ENCODE measurements around the gene CDK3.

Gene CDK3

DNA sequence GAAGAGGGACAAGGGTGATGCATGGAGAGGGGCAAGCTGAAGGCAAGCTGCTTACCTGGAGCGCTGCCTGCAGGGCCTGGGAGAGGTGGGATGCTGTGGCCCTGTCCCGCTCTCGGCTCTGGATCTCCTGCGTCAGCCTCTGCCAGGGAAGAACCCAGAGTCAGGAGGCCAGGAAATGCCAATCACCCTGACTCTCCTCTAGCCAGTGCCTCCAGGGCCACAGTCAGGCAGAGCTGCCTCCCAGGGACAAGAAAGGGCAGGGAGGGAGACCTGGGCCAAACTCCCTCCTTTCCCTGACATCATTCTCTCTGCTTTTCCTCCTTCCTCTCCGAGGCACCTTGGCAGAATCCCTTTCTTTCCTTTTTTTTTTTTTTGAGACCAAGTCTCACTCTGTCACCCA, 11.3 kb downstream of the CDK3 start:
- in situ Hi-C loops (cut with MboI; ENCODE audit: low sequenced_read_pairs) = loop anchor here (10.0 to 25.0 kb wide), 2 partner anchors 250 to 283 kb away; partner anchors contain the start of gene GALK1

DNA sequence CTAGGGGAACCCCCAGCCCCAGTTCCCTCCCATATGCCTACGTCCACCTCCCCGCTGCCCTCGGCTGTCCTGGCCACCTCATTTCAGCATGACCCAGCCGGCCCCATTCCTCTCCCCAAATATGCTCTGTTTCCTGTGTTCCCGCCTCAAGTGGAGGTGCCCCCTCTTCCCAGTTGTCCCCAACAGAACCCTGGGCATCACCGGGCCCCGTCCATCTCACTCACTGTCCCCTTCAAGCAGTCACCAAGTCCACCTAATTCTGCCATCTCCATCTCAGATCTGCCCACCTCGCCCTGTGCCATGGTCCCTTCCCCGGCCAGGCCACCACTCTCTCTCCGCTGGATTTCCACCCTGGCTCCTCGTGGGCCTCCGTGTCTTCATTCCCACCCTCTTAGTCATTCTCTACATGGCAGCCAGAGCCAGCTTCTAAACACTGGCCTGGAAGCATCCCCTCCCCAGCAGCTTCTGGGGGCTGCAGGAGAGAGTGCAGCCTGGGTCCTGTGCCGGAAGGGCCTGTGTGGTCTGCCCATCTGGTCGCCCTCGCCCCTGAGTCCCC, 12.8 kb downstream of the CDK3 start:
- in situ Hi-C loops (cut with MboI; ENCODE audit: low sequenced_read_pairs) = loop anchor here (10.0 to 25.0 kb wide), 2 partner anchors 251 to 281 kb away; partner anchors contain the start of gene GALK1

DNA sequence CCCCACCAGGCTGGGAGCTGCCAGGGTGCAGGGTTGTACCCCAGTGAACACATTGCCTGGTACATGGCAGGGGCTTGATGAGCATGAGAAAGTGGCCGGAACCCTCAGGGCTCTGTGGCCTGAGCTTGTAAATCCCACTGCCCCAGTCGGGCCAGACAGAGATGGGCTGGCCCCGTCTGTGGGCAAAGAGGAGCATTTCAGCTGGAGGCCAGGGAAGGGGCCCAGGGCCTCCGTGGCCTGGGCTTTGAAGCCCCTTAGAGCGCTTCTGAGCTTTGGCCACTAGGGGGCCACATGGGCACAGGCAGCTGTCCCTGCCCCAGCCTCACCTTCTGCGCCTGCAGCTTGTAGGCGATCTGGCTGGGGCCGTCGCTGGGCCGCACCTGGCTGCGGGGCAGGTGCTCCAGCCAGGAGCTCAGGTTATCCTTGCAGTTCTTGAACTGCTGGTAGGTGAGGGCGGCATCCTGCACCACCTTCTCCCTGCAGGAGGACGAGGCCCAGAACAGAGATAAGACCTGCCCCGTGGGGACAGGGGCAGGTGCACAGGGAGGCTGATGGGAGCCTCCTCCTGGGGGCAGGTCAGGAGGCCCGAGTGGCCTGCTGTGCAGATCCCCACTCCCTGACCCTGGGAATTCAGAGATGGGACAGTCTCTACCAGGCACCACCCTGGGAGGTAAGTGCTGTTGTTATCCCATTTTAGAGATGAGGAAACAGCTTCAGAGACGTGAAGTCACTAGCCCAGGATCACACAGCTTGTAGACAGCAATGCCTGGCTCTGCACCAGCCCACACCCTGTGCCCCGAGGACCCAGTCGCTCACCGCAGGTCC, 13.7 kb downstream of the CDK3 start:
- in situ Hi-C loops (cut with MboI; ENCODE audit: low sequenced_read_pairs) = loop anchor here (10.0 to 25.0 kb wide), 2 partner anchors 252 to 280 kb away; partner anchors contain the start of gene GALK1

DNA sequence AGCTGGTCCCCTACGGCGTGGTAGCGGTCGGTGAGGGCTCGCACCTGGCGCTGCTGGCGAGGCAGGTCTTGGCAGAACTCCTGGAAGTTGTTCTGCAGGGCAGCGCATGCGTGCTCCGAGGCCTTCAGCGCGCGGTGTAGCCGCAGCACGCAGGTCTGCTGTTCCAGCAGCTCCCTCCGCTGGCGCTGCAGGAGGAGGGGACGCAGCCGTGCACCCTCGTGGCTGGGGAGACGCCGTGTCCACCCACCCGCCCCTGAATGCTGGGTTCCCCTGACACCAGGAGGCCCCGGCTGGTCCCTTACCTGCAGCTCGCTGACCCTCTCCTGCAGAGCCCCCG, 14.2 kb downstream of the CDK3 start:
- in situ Hi-C loops (cut with MboI; ENCODE audit: low sequenced_read_pairs) = loop anchor here (10.0 to 25.0 kb wide), 2 partner anchors 253 to 280 kb away; partner anchors contain the start of gene GALK1

DNA sequence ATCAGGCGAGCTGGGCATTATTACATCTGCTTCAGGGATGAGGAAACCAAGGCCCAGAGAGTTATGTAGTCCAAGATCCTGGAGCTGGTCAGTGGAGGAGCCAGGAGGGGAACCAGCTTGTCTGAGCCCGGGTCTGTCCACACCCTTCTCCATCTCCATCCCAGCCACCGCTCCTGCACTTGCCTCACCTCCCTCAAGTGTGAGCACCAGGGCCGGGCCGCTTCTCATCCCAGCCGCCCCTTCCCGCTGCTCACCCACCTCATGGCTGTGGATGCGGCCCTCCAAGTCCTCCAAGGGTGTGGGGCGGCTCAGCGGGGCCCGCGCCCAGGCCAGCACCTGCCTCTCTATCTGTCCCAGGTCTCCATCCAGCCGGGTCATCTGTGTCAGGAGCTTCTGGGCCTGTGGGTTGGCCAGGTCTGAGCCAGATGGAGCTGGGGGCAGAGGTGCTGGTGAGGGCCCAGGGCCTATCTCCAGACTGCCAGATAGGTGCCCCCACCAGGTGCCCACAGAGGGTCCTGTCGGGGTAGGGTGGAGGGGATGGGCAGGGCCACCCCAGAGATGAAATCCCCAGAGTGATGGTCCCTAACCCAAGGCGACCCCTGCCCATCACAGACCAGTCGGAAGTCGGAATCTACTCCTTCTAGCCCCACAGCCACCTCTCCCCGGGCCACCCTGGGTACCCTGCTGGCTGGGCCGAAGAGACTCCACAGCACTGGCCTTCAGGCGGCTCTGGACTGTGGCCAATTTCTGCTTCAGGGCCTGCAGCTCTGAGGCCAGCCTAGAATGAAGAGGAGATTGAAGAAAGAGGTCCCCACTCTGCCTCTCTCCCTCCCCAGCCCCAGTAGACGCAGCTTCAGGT, 17.1 kb downstream of the CDK3 start:
- in situ Hi-C loops (cut with MboI; ENCODE audit: low sequenced_read_pairs) = loop anchor here (10.0 to 25.0 kb wide), 2 partner anchors 255 to 277 kb away; partner anchors contain the start of gene GALK1

DNA sequence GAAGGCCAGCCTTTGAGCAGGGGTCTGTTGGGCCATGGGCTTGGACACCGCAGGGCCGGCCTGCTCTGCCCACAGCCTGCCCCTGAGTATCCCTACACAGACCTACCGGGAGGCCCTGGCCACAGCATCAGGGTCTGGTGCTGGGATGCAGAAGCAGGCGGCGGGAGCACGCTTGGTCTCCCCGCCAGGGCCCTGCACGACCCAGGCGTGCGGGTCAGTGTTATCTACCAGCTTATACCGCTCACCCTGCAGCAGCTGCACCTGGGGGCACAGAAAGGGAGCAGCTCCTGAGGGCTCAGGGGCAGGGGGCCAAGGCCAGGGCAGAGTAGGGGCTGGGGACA, 17.7 kb downstream of the CDK3 start:
- in situ Hi-C loops (cut with MboI; ENCODE audit: low sequenced_read_pairs) = loop anchor here (10.0 to 25.0 kb wide), 2 partner anchors 256 to 276 kb away; partner anchors contain the start of gene GALK1

DNA sequence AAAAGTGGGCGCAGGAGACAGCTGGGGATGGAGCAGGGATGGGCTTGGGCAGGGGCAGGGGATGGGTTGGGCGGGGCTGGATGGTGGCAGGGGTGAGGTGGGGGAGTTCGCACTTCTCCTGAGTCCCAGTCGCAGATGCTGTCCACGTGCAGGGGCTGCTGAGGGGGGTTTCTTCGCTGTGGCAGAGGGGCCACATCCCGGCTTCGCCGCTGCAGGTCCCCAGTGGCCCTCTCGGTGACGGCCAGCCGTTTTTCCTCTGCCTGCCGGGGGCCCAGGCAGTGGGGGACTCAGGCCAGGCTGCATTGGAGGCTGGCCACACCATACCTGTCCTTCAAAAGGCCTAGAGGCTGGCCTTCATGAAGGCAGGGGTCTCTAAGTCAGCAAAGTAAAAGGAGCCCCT, 18.1 kb downstream of the CDK3 start:
- in situ Hi-C loops (cut with MboI; ENCODE audit: low sequenced_read_pairs) = loop anchor here (10.0 to 25.0 kb wide), 2 partner anchors 256 to 276 kb away; partner anchors contain the start of gene GALK1

DNA sequence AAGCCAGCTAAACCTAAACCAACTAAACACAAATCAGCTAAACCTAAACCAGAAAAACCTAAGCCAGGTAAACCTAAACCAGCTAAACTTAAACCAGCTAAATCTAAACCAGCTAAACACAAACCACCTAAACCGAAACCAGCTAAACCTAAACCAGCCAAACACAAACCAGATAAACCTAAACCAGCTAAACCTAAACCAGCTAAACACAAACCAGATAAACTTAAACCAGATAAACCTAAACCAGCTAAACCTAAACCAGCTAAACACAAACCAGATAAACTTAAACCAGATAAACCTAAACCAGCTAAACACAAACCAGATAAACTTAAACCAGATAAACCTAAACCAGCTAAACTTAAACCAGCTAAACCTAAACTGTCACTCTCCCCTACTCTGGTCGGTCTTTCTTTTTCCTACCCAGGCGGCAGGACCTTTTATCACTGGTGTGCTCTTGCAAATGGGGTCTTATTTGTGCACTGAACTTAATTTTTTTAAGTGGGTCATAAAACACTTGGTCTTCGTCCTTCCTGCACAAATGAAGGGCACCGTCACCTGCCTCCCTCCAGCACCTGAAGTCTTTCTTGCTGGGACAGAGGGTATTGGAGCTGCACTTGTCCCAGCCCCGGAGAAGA, 19.3 kb downstream of the CDK3 start:
- in situ Hi-C loops (cut with MboI; ENCODE audit: low sequenced_read_pairs) = loop anchor here (10.0 to 25.0 kb wide), 2 partner anchors 258 to 275 kb away; partner anchors contain the start of gene GALK1

DNA sequence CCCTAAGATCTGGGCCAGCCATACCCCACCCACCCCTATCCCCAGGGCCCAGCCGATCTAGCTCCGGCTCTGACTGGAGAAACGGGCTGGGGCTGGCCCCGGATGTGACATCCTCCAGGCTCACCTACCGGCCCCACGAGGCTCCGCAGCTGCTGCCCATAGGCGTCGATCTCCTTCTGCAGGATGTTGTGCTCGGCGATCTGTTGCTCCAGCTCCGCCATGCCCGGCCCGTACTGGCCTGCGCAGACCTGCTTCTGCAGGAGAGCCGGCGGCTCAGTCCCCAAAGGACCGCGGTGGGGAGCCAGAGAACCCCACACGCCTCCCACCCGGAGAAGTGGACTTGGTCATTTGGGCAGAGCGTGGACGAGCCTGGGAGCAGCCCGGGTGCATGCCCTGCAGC, 21.6 kb downstream of the CDK3 start:
- in situ Hi-C loops (cut with MboI; ENCODE audit: low sequenced_read_pairs) = loop anchor here (25.0 kb wide), 1 partner anchor 260 kb away; the partner anchor contains the start of gene GALK1

DNA sequence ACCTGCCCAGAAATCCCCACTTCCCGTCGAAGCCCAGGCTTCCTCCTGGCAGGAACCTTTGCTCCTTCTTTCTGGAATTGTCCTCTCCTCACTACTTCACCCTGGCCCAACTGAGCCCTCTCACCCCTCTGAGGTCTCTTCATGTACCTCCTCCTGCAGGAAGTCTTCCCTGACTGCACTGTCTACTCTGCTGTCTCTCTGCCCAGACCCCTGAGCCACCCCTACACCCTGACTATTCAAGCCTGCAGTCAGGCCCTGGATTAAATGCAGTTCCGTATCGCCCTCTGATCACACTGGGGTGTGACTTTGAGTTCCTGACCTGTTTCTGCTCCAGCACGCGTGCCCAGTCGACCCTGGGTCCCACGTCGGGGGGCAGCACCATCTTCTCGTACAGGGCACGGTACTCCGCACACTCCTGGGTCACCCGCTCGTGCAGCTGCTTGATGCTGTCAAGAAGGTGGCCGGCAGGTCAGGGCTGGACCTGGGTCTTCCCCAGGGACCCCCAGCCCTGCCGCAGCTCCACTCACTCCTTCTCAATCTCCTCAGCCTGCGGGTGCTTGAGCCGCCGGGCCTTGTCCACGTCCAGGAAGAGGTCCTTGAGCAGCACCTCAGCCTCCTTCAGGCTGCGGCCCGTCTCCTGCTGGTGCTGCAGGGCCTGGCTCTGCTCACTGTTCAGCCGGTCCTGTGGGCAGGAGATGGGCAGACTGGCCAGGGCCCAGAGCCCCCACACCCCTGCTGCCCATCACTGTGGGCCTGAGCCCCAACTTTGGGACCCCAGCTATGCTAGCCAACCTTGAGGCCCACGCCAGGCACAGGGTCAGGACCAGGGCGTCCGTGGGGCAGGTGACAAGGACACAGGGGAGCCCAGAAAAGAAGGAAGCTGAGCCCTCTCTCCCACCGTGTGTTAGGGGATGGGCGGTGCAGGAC, 22.6 kb downstream of the CDK3 start:
- in situ Hi-C loops (cut with MboI; ENCODE audit: low sequenced_read_pairs) = loop anchor here (25.0 kb wide), 1 partner anchor 261 kb away; the partner anchor contains the start of gene GALK1

DNA sequence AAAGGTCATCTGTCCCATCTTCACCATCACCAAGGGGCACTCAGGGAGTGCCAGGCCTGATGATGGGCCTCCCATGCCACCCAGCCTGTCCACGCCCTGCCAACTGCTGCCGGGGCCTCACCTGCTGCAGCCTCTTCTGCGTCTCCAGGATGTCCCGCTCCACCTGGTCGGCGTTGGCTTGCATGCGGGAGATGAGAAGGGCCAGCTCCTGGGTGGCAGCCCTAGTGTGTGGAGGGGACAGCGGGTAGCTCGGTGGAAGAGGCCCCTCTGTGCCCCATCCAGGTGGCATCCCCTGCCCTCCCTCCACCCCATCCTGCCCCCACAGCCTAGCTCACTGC, 23.2 kb downstream of the CDK3 start:
- in situ Hi-C loops (cut with MboI; ENCODE audit: low sequenced_read_pairs) = loop anchor here (25.0 kb wide), 1 partner anchor 262 kb away; the partner anchor contains the start of gene GALK1

DNA sequence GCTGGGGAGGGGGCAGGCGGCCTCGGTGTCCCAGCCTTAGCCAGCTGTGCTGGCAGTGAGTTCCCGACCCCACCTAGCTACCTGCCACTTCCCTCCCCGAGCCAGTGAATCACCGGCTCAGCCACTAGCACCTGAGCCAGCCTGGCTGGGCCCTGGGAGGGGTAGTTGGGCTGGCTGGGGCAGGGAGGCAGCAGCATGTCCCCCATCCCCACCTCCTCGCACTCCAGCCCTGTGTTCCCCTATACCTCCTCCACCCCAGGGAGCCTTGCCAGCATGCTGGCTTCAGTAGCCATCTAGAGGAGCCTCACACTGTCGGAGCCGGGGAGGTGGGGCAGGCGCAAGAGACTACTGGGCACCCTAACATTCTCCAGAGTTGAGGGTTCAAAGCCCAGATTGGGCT, 23.7 kb downstream of the CDK3 start:
- in situ Hi-C loops (cut with MboI; ENCODE audit: low sequenced_read_pairs) = loop anchor here (25.0 kb wide), 1 partner anchor 262 kb away; the partner anchor contains the start of gene GALK1

DNA sequence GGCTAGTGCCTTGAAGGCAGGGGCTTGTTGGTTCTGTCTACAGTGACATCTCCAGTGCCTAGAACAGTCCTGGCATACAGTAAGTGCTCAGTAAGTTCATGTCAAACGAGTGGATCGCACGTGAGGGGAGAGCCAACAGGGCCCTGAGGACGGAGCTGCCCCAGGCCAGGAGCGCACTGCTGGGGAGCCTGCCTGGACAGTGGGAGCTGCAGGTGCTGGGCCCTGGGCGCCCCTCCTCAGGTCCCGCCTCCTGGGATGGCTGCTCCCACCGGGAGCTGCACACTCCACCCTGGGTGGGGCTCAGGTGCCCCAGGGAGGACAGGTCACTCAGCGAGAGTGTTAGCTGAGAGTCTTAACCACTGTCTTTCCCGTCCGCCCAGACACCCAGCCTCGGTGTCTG, 24.6 kb downstream of the CDK3 start:
- in situ Hi-C loops (cut with MboI; ENCODE audit: low sequenced_read_pairs) = no loop called here

DNA sequence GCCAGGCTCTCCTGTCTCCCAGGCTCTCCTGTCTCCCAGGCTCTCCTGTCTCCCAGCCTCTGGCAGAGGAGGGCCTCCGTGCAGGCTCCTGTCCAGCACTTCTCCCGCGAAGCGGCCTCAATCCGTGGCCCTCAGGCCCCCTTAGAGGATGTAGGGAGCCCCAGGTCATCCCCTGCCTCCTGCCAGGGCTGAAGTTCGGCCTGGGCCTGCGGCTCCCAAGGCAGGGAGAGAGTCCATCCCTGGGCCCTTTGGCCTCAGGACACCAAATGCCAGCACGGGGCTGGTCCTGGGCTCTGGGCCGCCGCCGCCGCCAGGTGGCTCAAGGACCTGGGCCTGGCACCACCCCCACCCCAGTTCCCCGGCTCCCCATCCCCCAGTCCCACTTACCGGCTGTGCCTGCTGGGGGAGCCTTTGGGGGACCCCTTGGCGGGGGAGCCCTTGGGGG, 26.1 kb downstream of the CDK3 start:
- in situ Hi-C loops (cut with MboI; ENCODE audit: low sequenced_read_pairs) = no loop called here

DNA sequence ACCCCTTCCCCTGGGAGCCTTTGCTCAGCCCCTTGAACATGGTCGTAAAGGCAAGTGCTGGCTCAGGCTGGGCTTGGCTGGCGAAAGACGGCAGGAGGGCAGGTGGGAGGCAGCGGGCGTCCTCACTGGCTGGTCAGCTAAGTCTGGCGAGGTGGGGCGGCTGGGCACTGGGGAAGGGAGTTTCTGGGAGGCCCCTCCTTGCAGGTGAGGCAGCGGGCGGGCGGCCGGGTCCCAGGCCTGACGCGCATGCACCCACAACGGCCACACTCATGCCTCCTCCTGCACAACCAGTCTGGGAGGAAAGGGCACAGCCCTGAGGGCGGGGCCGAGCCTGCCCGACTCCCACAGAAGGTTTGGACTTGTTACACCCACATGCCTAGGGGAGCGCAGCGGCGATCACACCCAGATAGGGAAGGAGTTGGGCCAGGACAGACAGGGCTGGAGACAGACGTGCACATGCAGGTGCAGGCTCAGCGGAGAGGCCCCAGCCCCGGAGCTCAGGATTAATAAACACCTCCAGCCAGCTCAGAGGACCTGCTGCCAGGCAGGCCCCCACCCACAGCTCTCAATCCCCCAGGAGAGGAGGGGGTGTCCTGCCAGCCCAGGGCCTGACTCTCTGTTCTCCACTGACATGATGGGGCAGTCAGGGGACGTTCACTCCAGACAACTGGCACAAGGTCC, 26.6 kb downstream of the CDK3 start, which contains the start of gene EVPL:
Gene EVPL, minus strand, starts transcription at position 148 of the 681 bp plus-strand sequence. Its CDS starts 108 bp downstream, at position 40.
- in situ Hi-C loops (cut with MboI; ENCODE audit: low sequenced_read_pairs) = no loop called here

DNA sequence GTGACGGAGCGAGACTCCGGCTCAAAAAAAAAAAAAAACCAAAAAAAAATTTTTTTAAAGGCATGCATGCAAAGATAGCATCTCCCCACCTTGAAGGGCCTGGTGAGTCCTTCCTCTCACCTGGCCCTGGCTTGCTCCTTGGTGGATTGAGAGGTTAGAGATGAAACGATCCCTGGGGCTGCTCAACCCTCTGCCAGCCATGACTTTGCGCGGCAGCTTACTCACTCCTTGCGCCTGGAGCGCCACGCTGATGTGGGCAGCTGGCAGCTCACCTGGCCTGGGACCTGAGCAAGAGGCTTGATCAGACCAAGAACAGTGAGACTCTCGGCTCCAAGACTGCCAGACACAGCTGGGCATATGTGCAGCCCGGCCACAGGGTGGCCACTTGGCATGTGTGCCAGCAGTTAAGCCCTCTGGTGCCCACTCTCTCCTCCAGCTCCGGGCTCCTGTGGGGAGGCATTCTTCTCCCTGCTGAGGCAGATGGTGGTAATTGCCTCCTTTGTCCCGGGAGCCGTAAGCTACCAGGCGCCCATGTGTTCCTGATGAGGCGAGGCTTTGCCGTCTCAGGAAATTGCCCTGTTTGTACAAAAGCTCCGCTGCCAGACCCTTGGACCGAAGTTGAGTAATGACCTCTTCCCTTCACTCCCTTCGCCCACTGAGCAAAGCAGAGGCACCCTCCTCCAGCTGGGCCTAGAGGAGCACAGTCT, 31.6 kb downstream of the CDK3 start:
- in situ Hi-C loops (cut with MboI; ENCODE audit: low sequenced_read_pairs) = no loop called here

DNA sequence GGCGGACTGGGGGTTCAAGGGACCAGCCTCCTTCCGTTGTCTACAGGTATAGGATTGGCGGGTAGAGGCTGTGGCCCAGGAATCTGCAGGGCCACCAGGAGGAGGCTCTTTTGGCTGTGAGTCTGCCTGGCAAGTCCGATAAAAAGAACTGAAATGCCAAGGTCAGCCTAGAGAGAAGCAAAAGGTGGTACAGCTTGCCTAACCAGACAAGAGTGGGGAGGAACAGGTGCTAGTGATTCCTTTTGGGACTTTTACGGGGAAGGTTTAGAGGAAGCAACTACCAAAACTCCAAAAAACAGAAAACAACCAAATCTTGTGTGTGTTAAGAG, 32.1 kb downstream of the CDK3 start:
- in situ Hi-C loops (cut with MboI; ENCODE audit: low sequenced_read_pairs) = no loop called here

DNA sequence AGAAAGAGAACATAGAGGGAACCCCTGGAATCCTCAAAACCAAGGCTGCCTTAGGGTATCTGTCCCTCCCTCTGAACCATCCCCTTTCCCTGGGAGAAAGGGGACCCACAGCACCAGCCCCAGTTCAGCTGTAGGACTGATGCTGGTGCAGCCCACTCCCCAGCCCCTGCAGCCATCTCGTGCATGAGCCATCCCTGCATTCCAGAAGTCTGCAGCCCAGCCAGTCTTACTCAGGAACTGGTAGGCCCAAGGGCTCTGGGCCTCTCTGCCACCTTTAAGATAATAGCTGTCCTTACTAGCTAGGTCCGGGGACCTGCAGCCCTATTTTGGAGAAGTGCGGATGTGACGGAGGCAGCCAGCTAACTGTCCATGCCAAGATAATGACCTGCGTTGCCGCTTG, 32.5 kb downstream of the CDK3 start:
- in situ Hi-C loops (cut with MboI; ENCODE audit: low sequenced_read_pairs) = no loop called here

Data from HL-60/S4 (cell line).